A549 treated with GW870086 at 1 μM for 4 hours (cell line): ENCODE measurements around the gene DEFB124. TPM values are rescaled to one million over a fixed set of nuclear protein-coding genes. Genes with fewer than 3 reads are reported as not detected.

Experiments
- total RNA-seq: library from RNA; stranded (reverse); fragments of 200-300 nt; extraction: Qiagen RNA extraction; gene quantifications from 5 replicates; pipeline ENCODE4 v1.2.3, GENCODE V29; 2022; ENCODE audit warnings: low read depth

The DEFB124 gene
- not detected in 5 replicates for total RNA-seq

DNA sequence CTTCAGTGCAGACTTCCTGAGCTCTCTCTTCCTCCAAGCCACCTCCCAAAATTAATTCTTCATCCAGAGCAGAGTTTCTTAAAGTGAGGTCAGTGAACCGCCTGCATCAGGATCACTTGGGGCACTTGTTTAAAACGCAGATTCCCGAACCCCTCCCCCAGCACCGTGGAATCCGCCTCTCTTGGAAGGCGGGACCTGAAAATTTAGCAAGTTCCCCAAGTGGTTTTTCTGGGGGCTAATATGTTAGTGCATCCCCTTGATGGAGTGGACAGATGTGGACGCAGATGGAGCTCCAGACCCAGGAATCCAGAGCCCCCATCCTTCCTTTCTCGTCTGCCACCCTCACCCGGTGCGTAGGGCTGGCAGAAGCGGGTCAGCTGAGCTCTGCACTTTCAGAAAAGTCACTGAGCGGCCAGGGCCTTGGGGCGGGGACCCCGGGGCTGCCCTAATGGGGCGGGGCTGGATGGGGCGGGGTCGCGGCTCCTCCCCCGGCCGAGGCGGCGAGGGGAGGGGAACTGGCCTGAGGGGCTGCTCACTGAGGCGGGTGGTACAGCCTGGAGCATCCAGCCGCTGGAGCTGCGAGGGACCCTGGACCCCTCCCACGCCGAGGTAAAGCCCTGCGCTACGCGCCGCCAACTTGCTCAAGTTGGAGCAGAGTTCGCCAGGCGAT is at the start of gene DEFB124, which contains the start of gene REM1:
Gene DEFB124, minus strand, starts transcription at position 370 of the 670 bp plus-strand sequence. CDS start 2,114 bp downstream, outside the sequence.
Gene REM1, plus strand, starts transcription at position 531 of the 670 bp plus-strand sequence. CDS start 1,158 bp downstream, outside the sequence.

DNA sequence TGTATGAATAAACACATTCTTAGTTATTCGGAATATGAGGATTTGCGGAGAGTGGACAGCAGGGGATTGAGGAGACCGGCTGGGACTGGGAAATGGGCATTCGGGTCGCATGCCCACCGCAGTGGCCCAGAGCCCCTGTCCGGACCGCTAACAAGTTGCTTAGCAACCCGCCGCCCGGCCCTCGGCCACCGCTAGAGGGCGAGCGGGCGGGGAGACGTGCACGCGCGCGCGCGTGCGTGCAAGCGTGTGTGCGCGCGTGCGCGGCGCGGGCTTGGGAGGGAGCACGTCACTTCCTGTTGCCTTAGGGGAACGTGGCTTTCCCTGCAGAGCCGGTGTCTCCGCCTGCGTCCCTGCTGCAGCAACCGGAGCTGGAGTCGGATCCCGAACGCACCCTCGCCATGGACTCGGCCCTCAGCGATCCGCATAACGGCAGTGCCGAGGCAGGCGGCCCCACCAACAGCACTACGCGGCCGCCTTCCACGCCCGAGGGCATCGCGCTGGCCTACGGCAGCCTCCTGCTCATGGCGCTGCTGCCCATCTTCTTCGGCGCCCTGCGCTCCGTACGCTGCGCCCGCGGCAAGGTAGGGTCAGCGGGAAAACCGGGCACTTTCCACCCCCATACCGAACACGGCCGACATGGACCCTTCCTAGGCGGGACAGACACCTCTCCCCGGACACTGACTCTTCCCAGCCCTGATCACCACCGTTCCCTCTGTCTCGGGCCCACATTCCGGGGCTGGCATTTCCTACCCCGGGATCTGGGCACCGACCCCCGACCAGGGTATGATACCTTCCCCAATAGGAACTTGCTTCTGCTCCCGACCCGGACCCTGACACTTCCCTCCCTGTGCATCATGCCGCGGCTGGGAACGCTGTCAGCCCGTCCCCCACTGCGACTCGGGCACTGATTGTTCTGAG is 39.5 kb upstream of the DEFB124 start, which contains the start of gene HM13:
Gene HM13, plus strand, starts transcription at position 289 of the 918 bp plus-strand sequence. Its CDS starts 110 bp downstream, at position 399.

GRCh38 chr20:31440012-31440659 is 34.8 kb downstream of the DEFB124 start, which contains the start of gene DEFB123:
TSS of gene DEFB123 (plus strand) at chr20:31440632. CDS start at chr20:31440699, 67 bp downstream.

Other genes with a start within 250 kb of the DEFB124 start
- not detected in 5 replicates for gene DEFB115, start 217.5 kb downstream of the DEFB124 start, total RNA-seq
- not detected in 5 replicates for gene DEFB116, start 166.5 kb downstream of the DEFB124 start, total RNA-seq
- not detected in 5 replicates for gene DEFB118, start 106.5 kb downstream of the DEFB124 start, total RNA-seq
- gene DEFB119, start 84.5 kb downstream of the DEFB124 start, total RNA-seq: not detected in 5 replicates
- not detected in 5 replicates for gene DEFB121, start 68.9 kb downstream of the DEFB124 start, total RNA-seq
- not detected in 5 replicates for gene DEFB123, start 34.5 kb downstream of the DEFB124 start, total RNA-seq
- gene REM1, start 161 bp upstream of the DEFB124 start, total RNA-seq: 0.39 to 0.82 TPM (median 0.56 TPM) in 5 replicates
- 201 to 275 TPM (median 252 TPM) in 5 replicates for gene HM13, start 39.3 kb upstream of the DEFB124 start, total RNA-seq
- 385 to 513 TPM (median 425 TPM) in 5 replicates for gene ID1, start 130.2 kb upstream of the DEFB124 start, total RNA-seq
- gene COX4I2, start 162.8 kb upstream of the DEFB124 start, total RNA-seq: not detected in 5 replicates
- 255 to 281 TPM (median 270 TPM) in 5 replicates for gene BCL2L1, start 247.7 kb upstream of the DEFB124 start, total RNA-seq